ENCODE results near the gene ELP1. TPM values are rescaled to one million over a fixed set of nuclear protein-coding genes. Genes with fewer than 3 reads are reported as not detected.

The ELP1 gene
- total RNA-seq, 1 donor from 2014 or later, result 8.8 TPM

- no peaks in the 10 kb centered on the region for H3K9me3 ChIP-seq
- no peaks in the 10 kb centered on the region for H3K4me1 ChIP-seq
- no peak overlapping the region for H3K27ac ChIP-seq
- H3K36me3 ChIP-seq, result no peaks in the 10 kb centered on the region
- TF ChIP-seq CTCF (IDR thresholded peaks at IDR 0.05), result no peak
- no peaks in the 10 kb centered on the region for H3K27me3 ChIP-seq
- no peak overlapping the region for H3K4me3 ChIP-seq
- intact Hi-C loops (cut with DNase I), result no loop called here
- no peak for DNase-seq (ENCODE audit: low spot score in 2 of 2)
Observed at GRCh38 chr9:108859459-108860114, 74.3 kb downstream of the ELP1 start.

DNA sequence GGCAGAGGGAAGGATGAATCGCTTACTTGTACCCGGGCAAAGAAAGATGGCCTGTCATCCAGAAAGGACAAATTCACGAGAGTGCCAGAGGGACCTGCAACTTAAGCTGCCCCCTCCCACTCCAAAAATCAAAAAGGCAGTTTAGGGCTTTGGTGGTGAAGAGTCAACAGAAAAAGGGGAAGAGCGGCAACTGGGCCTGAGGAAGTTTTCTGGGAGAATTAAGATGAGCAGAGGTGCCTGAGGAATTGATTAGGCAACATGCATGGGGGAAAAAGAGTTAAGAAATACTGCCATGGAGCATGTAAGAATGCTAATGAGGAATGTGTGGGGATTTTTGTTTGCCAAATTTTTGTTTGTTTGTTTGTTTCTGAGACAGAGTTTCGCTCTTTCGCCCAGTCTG is 76.4 kb downstream of the ELP1 start:
- H3K4me3 ChIP-seq, result no peak overlapping the region
- intact Hi-C loops (cut with DNase I), result no loop called here
- no peaks in the 10 kb centered on the region for H3K9me3 ChIP-seq
- H3K4me1 ChIP-seq, result no peaks in the 10 kb centered on the region
- H3K27me3 ChIP-seq, result no peaks in the 10 kb centered on the region
- no peak for DNase-seq (ENCODE audit: low spot score in 2 of 2)
- no peak overlapping the region for H3K27ac ChIP-seq
- TF ChIP-seq CTCF (IDR thresholded peaks at IDR 0.05), result no peak
- H3K36me3 ChIP-seq, result no peaks in the 10 kb centered on the region

GRCh38 chr9:108855888-108856287 is 78.0 kb downstream of the ELP1 start, which contains the start of gene ACTL7B:
ACTL7B (minus strand) TSS chr9:108855986; CDS start chr9:108855930, 56 bp downstream.
- DNase-seq (ENCODE audit: low spot score in 2 of 2), result no peak
- Histone ChIP-seq H3K4me3 (no peak within 1 kb of the TSS), H3K27ac (no peak within 1 kb of the TSS), H3K9me3 (no peaks in the 10 kb centered on the region), H3K27me3 (no peaks in the 10 kb centered on the region), H3K4me1 (no peaks in the 10 kb centered on the region), H3K36me3 (no peaks in the 10 kb centered on the region)
- no peak for TF ChIP-seq CTCF (IDR thresholded peaks at IDR 0.05)
- intact Hi-C loops (cut with DNase I), result no loop called here

DNA sequence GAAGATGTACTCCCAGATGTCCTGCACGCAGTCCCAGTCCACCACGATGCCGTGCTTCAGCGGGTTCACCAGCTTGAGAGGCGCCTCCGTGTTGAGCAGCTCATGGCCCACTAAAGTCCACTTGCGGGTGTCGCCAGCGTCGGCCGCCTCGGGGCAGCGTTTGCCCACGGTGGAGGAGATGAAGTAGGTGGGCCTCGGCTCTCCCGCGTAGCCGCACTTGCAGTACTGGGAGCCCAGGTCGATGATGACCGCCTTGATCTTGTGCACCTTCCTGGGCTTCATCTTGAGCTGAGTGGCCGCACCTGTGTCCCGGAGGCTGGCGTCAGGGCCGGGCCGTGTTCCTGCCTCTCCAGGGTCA is 78.4 kb downstream of the ELP1 start:
- Histone ChIP-seq H3K9me3 (no peaks in the 10 kb centered on the region), H3K27ac (no peak overlapping the region), H3K4me1 (no peaks in the 10 kb centered on the region), H3K36me3 (no peaks in the 10 kb centered on the region), H3K27me3 (no peaks in the 10 kb centered on the region), H3K4me3 (no peak overlapping the region)
- TF ChIP-seq CTCF (IDR thresholded peaks at IDR 0.05), result no peak
- DNase-seq (ENCODE audit: low spot score in 2 of 2), result no peak
- intact Hi-C loops (cut with DNase I), result no loop called here

GRCh38 chr9:108854641-108855528 is 79.0 kb downstream of the ELP1 start:
- Histone ChIP-seq H3K27me3 (no peaks in the 10 kb centered on the region), H3K4me1 (no peaks in the 10 kb centered on the region), H3K36me3 (no peaks in the 10 kb centered on the region), H3K27ac (no peak overlapping the region), H3K4me3 (no peak overlapping the region), H3K9me3 (no peaks in the 10 kb centered on the region)
- DNase-seq (ENCODE audit: low spot score in 2 of 2), result no peak
- no peak for TF ChIP-seq CTCF (IDR thresholded peaks at IDR 0.05)
- intact Hi-C loops (cut with DNase I), result no loop called here

Data from ascending aorta (tissue), 2 donors.